Inferior parietal cortex (tissue), 1 donor: Measurements from ENCODE around the gene ARFGEF3.

ENCODE experiments used
- DNase-seq: peaks from one replicate; pipeline ENCODE4 v3.0.0-alpha.2; 2016; ENCODE audit errors: extremely low spot score

The ARFGEF3 gene

GRCh38 chr6:138215093-138215782, 53.5 kb downstream of the ARFGEF3 start:
- no peak for DNase-seq

- DNase-seq = no peak
Measured at GRCh38 chr6:138218449-138218848, 56.7 kb downstream of the ARFGEF3 start, which contains the start of gene PBOV1. PBOV1 (minus strand) TSS chr6:138218491; CDS start chr6:138218395, 96 bp downstream.

- DNase-seq = no peak
Measured at GRCh38 chr6:138219398-138219797, 57.7 kb downstream of the ARFGEF3 start.

- DNase-seq = no peak
Measured at GRCh38 chr6:138219901-138220300, 58.2 kb downstream of the ARFGEF3 start.

GRCh38 chr6:138222901-138223546, 61.3 kb downstream of the ARFGEF3 start:
- DNase-seq = no peak

- no peak for DNase-seq
Measured at GRCh38 chr6:138225953-138226352, 64.2 kb downstream of the ARFGEF3 start.

- DNase-seq = no peak
Measured at GRCh38 chr6:138226700-138227315, 65.1 kb downstream of the ARFGEF3 start.

- DNase-seq = no peak
Measured at GRCh38 chr6:138227316-138227781, 65.6 kb downstream of the ARFGEF3 start.

- no peak for DNase-seq
Measured at GRCh38 chr6:138229072-138229471, 67.3 kb downstream of the ARFGEF3 start.

- no peak for DNase-seq
Measured at GRCh38 chr6:138229663-138230179, 68.0 kb downstream of the ARFGEF3 start.

GRCh38 chr6:138230221-138230620, 68.5 kb downstream of the ARFGEF3 start:
- no peak for DNase-seq

GRCh38 chr6:138230759-138231380, 69.1 kb downstream of the ARFGEF3 start:
- DNase-seq = no peak

GRCh38 chr6:138231381-138231886, 69.7 kb downstream of the ARFGEF3 start:
- no peak for DNase-seq

- DNase-seq = no peak
Measured at GRCh38 chr6:138234363-138234762, 72.6 kb downstream of the ARFGEF3 start.

GRCh38 chr6:138235205-138235604, 73.5 kb downstream of the ARFGEF3 start:
- no peak for DNase-seq

- no peak for DNase-seq
Measured at GRCh38 chr6:138235693-138236092, 74.0 kb downstream of the ARFGEF3 start.

- no peak for DNase-seq
Measured at GRCh38 chr6:138237463-138237862, 75.7 kb downstream of the ARFGEF3 start.

GRCh38 chr6:138238368-138238767, 76.6 kb downstream of the ARFGEF3 start:
- no peak for DNase-seq

GRCh38 chr6:138239774-138240173, 78.0 kb downstream of the ARFGEF3 start:
- DNase-seq = no peak

- no peak for DNase-seq
Measured at GRCh38 chr6:138240476-138241245, 78.9 kb downstream of the ARFGEF3 start.

- no peak for DNase-seq
Measured at GRCh38 chr6:138241381-138241780, 79.6 kb downstream of the ARFGEF3 start.
